Liver (tissue), 9 donors: ENCODE results near the gene PDE5A. TPM values are rescaled to one million over a fixed set of nuclear protein-coding genes. Genes with fewer than 3 reads are reported as not detected.

Experiments used
- DNase-seq: peaks from one replicate; pipeline ENCODE4 v3.0.0-alpha.2; 2017; ENCODE audit warnings: low spot score
- H3K27ac ChIP-seq, 2 donors: one replicate each; pipeline ENCODE4 v1.7.0; 2013; ENCODE audit warnings: inconsistent platforms in 2 of 2, low read length in 2 of 2, control low read depth in 1 of 2, low read depth in 1 of 2, mild to moderate bottlenecking in 1 of 2
- H3K27me3 ChIP-seq, 4 donors: one replicate each; pipeline versions ENCODE4 v1.6.1 to v1.7.0; 2013; ENCODE audit warnings: low read length in 3 of 4, inconsistent platforms in 1 of 4, mild to moderate bottlenecking in 1 of 4, moderate library complexity in 1 of 4; ENCODE audit not compliant: control insufficient read depth in 4 of 4, insufficient read depth in 4 of 4
- H3K36me3 ChIP-seq, 4 donors: one replicate each; pipeline versions ENCODE4 v1.6.1 to v1.7.0; 2013; ENCODE audit warnings: low read length in 3 of 4, mild to moderate bottlenecking in 3 of 4, low read depth in 1 of 4, moderate library complexity in 1 of 4; ENCODE audit not compliant: control insufficient read depth in 4 of 4, insufficient read depth in 3 of 4
- H3K4me1 ChIP-seq, 4 donors: one replicate each; pipeline versions ENCODE4 v1.6.1 to v1.7.0; 2013; ENCODE audit warnings: low read length in 3 of 4, mild to moderate bottlenecking in 3 of 4, moderate library complexity in 1 of 4; ENCODE audit not compliant: control insufficient read depth in 4 of 4, insufficient read depth in 4 of 4
- H3K4me3 ChIP-seq, 3 donors: one replicate each; pipeline versions ENCODE4 v1.6.1 to v1.7.0; 2013; ENCODE audit warnings: low read length in 3 of 3, control low read depth in 1 of 3, low read depth in 1 of 3, mild to moderate bottlenecking in 1 of 3
- H3K9ac ChIP-seq, 2 donors: one replicate each; pipeline ENCODE4 v1.7.0; 2013; ENCODE audit warnings: low read length in 2 of 2, mild to moderate bottlenecking in 2 of 2, moderate library complexity in 2 of 2, control low read depth in 1 of 2, low read depth in 1 of 2
- H3K9me3 ChIP-seq, 4 donors: one replicate each; pipeline versions ENCODE4 v1.6.1 to v1.7.0; 2013; ENCODE audit warnings: low read length in 3 of 4; ENCODE audit not compliant: control insufficient read depth in 4 of 4
- ATF3 ChIP-seq: IDR thresholded peaks from 2 replicates; pipeline ENCODE4 v1.6.1; 2016; ENCODE audit warnings: antibody characterized with exemption
- CTCF ChIP-seq: fragments of 150-350 bp; IDR thresholded peaks from 2 replicates; pipeline ENCODE4 v1.5.1; 2017; ENCODE audit warnings: improper control_type of control experiment, low read depth, low read length; ENCODE audit not compliant: missing input control
- EGR1 ChIP-seq, 2 donors: IDR thresholded peaks; 2 replicates each; pipeline ENCODE4 v1.6.1; 2016 to 2018; ENCODE audit warnings: antibody characterized with exemption in 2 of 2, low read depth in 2 of 2
- FOXA1 ChIP-seq: IDR thresholded peaks from 2 replicates; pipeline ENCODE4 v1.6.1; 2016; ENCODE audit warnings: antibody characterized with exemption
- FOXA2 ChIP-seq: IDR thresholded peaks from 2 replicates; pipeline ENCODE4 v1.6.1; 2016; ENCODE audit warnings: antibody characterized with exemption
- GABPA ChIP-seq, 2 donors: IDR thresholded peaks in 1 of 2; conservative IDR thresholded peaks in 1 of 2; 2 replicates each; pipeline ENCODE4 v1.6.1; 2016; ENCODE audit warnings: antibody characterized with exemption in 2 of 2, mild to moderate bottlenecking in 1 of 2, moderate library complexity in 1 of 2
- HNF4A ChIP-seq, 2 donors: conservative IDR thresholded peaks; 2 replicates each; pipeline ENCODE4 v1.6.1; 2016; ENCODE audit warnings: antibody characterized with exemption in 2 of 2, mild to moderate bottlenecking in 2 of 2
- HNF4G ChIP-seq: IDR thresholded peaks from 2 replicates; pipeline ENCODE4 v1.6.1; 2016; ENCODE audit warnings: antibody characterized with exemption
- MAX ChIP-seq: IDR thresholded peaks from 2 replicates; pipeline ENCODE4 v1.6.1; 2016; ENCODE audit warnings: antibody characterized with exemption
- NR2F2 ChIP-seq: IDR thresholded peaks from 2 replicates; pipeline ENCODE4 v1.6.1; 2016; ENCODE audit warnings: antibody characterized with exemption
- RAD21 ChIP-seq, 2 donors: IDR thresholded peaks; 2 replicates each; pipeline ENCODE4 v1.6.1; 2016; ENCODE audit warnings: antibody characterized with exemption in 2 of 2, mild to moderate bottlenecking in 2 of 2
- RXRA ChIP-seq, 2 donors: IDR thresholded peaks; 2 replicates each; pipeline ENCODE4 v1.6.1; 2017 to 2018; ENCODE audit warnings: antibody characterized with exemption in 2 of 2, mild to moderate bottlenecking in 1 of 2
- SP1 ChIP-seq: IDR thresholded peaks from 2 replicates; pipeline ENCODE4 v1.6.1; 2018; ENCODE audit warnings: antibody characterized with exemption, mild to moderate bottlenecking
- TAF1 ChIP-seq: conservative IDR thresholded peaks from 2 replicates; pipeline ENCODE4 v1.6.1; 2016; ENCODE audit warnings: antibody characterized with exemption, mild to moderate bottlenecking
- YY1 ChIP-seq: IDR thresholded peaks from 2 replicates; pipeline ENCODE4 v1.6.1; 2016; ENCODE audit warnings: antibody characterized with exemption, mild to moderate bottlenecking
- ZBTB33 ChIP-seq: IDR thresholded peaks from 2 replicates; pipeline ENCODE4 v1.6.1; 2016; ENCODE audit warnings: antibody characterized with exemption
- WGBS: extraction: QIAGEN DNeasy Blood & Tissue Kit; methylation state at CpG from one replicate; pipeline ENCODE4 v1.1.7; 2013; 5-methylcytosine and 5-hydroxymethylcytosine counted together
- polyA plus RNA-seq, 2 donors: library from polyadenylated mRNA; stranded (reverse) in 1 of 2; unstranded in 1 of 2; fragments of 200-250 nt in 1 of 2; fragments of >200 nt in 1 of 2; fragmentation: Nextera tagmentation in 1 of 2; extraction: Ambion mirVana in 1 of 2; gene quantifications; one replicate each; pipeline versions ENCODE4 v1.2.1 to v1.2.3, GENCODE V29; 2013 to 2015
- total RNA-seq, 2 donors: library from RNA; depleted of rRNA; stranded (reverse); fragments of >200 nt; gene quantifications; one replicate each; pipeline ENCODE4 v1.2.3, GENCODE V29; 2014
- donor health status: healthy.
- donor health status: healthy.
- donor health status: healthy.
- donor health status: healthy.
- donor health status: healthy.

Gene PDE5A
- 1 to 10 TPM; 3.1 to 3.8 TPM for total RNA-seq
- polyA plus RNA-seq: 1 to 10 TPM in 1 of 2 donors, under 1 TPM in 1; 0.61 to 2.9 TPM

GRCh38 chr4:119628281-119629141, at the start of gene PDE5A:
PDE5A (minus strand) TSS chr4:119628804; CDS start chr4:119628671, 133 bp downstream.
- peak within 1 kb of the TSS; percentile 13 to 23 for H3K27ac ChIP-seq

GRCh38 chr4:119676101-119676500, 47.5 kb upstream of the PDE5A start:
- Histone ChIP-seq H3K4me3 (no peak overlapping the region), H3K9ac (no peak overlapping the region), H3K9me3 (no peaks in the 10 kb centered on the region), H3K27me3 (no peaks in the 10 kb centered on the region), H3K27ac (no peak overlapping the region), H3K4me1 (no peaks in the 10 kb centered on the region), H3K36me3 (no peaks in the 10 kb centered on the region)
- no peak for DNase-seq
- TF ChIP-seq HNF4G (no peak), NR2F2 (no peak), RAD21 (IDR thresholded peaks at IDR 0.05) (no peak), YY1 (no peak), RXRA (IDR thresholded peaks at IDR 0.05) (no peak), FOXA1 (no peak), CTCF (no peak), TAF1 (no peak), SP1 (no peak), HNF4A (conservative IDR thresholded peaks at IDR 0.05) (no peak)
- WGBS: 99% methylated on average over 3 of the region's 3 CpGs

More at GRCh38 chr4:119628281-119629141, at the start of gene PDE5A:
- H3K9ac ChIP-seq: peak within 1 kb of the TSS; percentile 54 to 66
- H3K4me1 ChIP-seq: peaks cover 9 to 27% (median 21%) of the 10 kb centered on the region in 4 donors
- H3K27me3 ChIP-seq: no peaks in the 10 kb centered on the region
- TF ChIP-seq CTCF (peak; percentile 68), FOXA2 (no peak), RAD21 (IDR thresholded peaks at IDR 0.05) (peak; percentile 80 to 81), ATF3 (no peak)
- WGBS: under 1% methylated on average over 65 of the region's 65 CpGs
- no peaks in the 10 kb centered on the region for H3K36me3 ChIP-seq
- no peaks in the 10 kb centered on the region for H3K9me3 ChIP-seq
- peak within 1 kb of the TSS; percentile 69 to 80 (median 79) for H3K4me3 ChIP-seq
- DNase-seq: peak; percentile 75

GRCh38 chr4:119675391-119675790, 46.8 kb upstream of the PDE5A start:
- no peaks in the 10 kb centered on the region for H3K4me1 ChIP-seq
- H3K27me3 ChIP-seq: no peaks in the 10 kb centered on the region
- no peak for DNase-seq
- 78% methylated on average over 2 of the region's 2 CpGs for WGBS
- H3K9ac ChIP-seq: no peak overlapping the region
- H3K9me3 ChIP-seq: no peaks in the 10 kb centered on the region
- H3K27ac ChIP-seq: no peak overlapping the region
- TF ChIP-seq EGR1 (IDR thresholded peaks at IDR 0.05; ENCODE audit: low read depth in 2 of 2) (no peak), RAD21 (IDR thresholded peaks at IDR 0.05) (no peak), GABPA (IDR thresholded peaks at IDR 0.05 in 1 of 2, conservative IDR thresholded peaks at IDR 0.05 in 1 of 2) (no peak), TAF1 (no peak), CTCF (no peak), HNF4A (conservative IDR thresholded peaks at IDR 0.05) (no peak), NR2F2 (no peak), FOXA1 (no peak), MAX (no peak), YY1 (no peak), ZBTB33 (no peak)
- no peaks in the 10 kb centered on the region for H3K36me3 ChIP-seq
- no peak overlapping the region for H3K4me3 ChIP-seq
